Glutamatergic neuron (in vitro differentiated cells): ENCODE data around the gene C6orf141. TPM values are rescaled to one million over a fixed set of nuclear protein-coding genes. Genes with fewer than 3 reads are reported as not detected.

Experiments used
- DNase-seq: peaks from one replicate; pipeline ENCODE4 v3.0.0; 2022
- H3K27ac Mint-ChIP-seq: one replicate; pipeline ENCODE4 v1.8.0; 2020; ENCODE audit warnings: mild to moderate bottlenecking, mixed read lengths, inconsistent platforms; ENCODE audit not compliant: unreplicated experiment
- H3K27me3 Mint-ChIP-seq: one replicate; pipeline ENCODE4 v1.8.0; 2020; ENCODE audit warnings: mild to moderate bottlenecking, moderate library complexity, mixed read lengths, inconsistent platforms; ENCODE audit not compliant: unreplicated experiment
- H3K36me3 Mint-ChIP-seq: one replicate; pipeline ENCODE4 v1.8.0; 2020; ENCODE audit warnings: mild to moderate bottlenecking, mixed read lengths, inconsistent platforms; ENCODE audit not compliant: unreplicated experiment
- H3K4me1 Mint-ChIP-seq: one replicate; pipeline ENCODE4 v1.8.0; 2020; ENCODE audit warnings: mild to moderate bottlenecking, low read depth, mixed read lengths, inconsistent platforms; ENCODE audit not compliant: unreplicated experiment
- H3K4me3 Mint-ChIP-seq: one replicate; pipeline ENCODE4 v1.8.0; 2020; ENCODE audit warnings: mild to moderate bottlenecking, mixed read lengths, inconsistent platforms; ENCODE audit not compliant: unreplicated experiment
- H3K9me3 Mint-ChIP-seq: one replicate; pipeline ENCODE4 v1.8.0; 2020; ENCODE audit warnings: mild to moderate bottlenecking, moderate library complexity, mixed read lengths, inconsistent platforms; ENCODE audit not compliant: unreplicated experiment
- total RNA-seq: library from RNA; stranded (reverse); fragmentation: NEBNext Ultra II Directional; extraction: Animal tissue kit (Norgen Biotek cat#: 25700); gene quantifications from one replicate; pipeline ENCODE4 v1.2.1, GENCODE V29; 2021; ENCODE audit not compliant: unreplicated experiment
- TF ChIP-seq, protein P1 (sequence below): fragments of 200-600 bp; sonication (generic); IDR thresholded peaks from one replicate; pipeline ENCODE4 v1.5.0; 2021; ENCODE audit not compliant: partially characterized antibody, unreplicated experiment

C6orf141 gene
- total RNA-seq, 1 donor from 2014 or later, result not detected

DNA sequence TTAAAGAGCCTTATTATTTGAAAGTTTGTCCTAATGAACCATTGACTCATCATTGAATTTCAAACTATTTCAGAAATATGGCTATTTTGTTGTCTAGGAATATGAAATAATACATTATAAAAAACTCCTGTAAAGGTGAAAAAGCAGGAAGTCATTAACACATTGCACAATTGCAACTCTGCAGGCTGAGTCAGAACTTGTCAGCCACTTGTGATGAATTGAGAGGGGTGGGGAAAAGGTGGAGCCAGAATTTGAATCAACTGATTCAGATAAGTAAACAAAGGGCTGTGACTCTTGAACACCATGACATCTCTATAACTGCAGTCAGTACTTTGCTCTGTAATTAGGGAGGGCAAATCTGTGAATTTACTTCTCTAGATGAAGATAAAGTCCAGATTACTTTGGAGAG, 6.0 kb downstream of the C6orf141 start:
- H3K4me3 Mint-ChIP-seq, result no peak overlapping the region
- peaks cover 1% of the 10 kb centered on the region for H3K27me3 Mint-ChIP-seq
- no peaks in the 10 kb centered on the region for H3K36me3 Mint-ChIP-seq
- H3K27ac Mint-ChIP-seq, result no peak overlapping the region
- H3K4me1 Mint-ChIP-seq, result peaks cover 5% of the 10 kb centered on the region
- H3K9me3 Mint-ChIP-seq, result no peaks in the 10 kb centered on the region
- TF ChIP-seq, protein P1, sequence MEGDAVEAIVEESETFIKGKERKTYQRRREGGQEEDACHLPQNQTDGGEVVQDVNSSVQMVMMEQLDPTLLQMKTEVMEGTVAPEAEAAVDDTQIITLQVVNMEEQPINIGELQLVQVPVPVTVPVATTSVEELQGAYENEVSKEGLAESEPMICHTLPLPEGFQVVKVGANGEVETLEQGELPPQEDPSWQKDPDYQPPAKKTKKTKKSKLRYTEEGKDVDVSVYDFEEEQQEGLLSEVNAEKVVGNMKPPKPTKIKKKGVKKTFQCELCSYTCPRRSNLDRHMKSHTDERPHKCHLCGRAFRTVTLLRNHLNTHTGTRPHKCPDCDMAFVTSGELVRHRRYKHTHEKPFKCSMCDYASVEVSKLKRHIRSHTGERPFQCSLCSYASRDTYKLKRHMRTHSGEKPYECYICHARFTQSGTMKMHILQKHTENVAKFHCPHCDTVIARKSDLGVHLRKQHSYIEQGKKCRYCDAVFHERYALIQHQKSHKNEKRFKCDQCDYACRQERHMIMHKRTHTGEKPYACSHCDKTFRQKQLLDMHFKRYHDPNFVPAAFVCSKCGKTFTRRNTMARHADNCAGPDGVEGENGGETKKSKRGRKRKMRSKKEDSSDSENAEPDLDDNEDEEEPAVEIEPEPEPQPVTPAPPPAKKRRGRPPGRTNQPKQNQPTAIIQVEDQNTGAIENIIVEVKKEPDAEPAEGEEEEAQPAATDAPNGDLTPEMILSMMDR, result no peak
- DNase-seq, result no peak

DNA sequence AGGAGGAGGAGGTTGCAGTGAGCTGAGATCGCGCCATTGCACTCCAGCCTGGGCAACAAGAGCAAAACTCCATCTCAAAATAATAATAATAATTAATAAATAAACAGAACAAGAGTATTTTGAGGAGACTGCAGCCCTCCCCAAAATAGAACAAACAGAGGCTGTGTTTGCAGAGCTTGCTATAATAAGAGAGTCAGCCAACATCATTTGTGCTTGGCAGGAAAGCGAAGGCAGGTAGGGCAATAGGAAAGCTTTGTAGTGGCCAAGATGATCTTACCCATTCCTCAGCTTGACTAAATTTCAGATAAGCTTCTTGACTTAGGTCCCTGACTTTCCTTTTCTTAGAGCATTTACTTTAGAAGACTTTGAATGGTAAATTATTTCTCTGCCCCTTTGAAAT, 6.7 kb downstream of the C6orf141 start:
- Mint-ChIP-seq H3K9me3 (no peaks in the 10 kb centered on the region), H3K4me3 (no peak overlapping the region), H3K4me1 (no peaks in the 10 kb centered on the region), H3K36me3 (no peaks in the 10 kb centered on the region), H3K27ac (no peak overlapping the region), H3K27me3 (no peaks in the 10 kb centered on the region)
- TF ChIP-seq, protein P1, result no peak
- no peak for DNase-seq

DNA sequence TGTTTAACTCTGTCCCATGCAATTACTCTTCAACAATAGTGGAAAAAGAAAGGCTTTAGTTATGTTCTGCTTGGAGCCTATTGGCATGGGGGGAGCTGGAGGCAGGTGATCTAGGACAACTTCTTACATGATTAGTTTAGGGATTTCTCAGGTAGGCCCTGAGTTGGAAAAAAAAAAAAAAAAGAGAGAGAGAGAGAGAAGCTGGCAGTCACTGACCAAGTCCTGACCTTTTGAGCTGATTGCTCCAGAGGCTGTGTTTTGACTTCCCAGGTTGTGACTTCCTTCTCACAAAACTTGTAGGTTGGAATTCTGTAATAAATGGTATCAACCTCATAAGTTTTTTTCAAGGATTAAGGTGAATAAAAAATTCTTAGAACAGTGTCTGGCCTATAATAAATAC, 7.8 kb downstream of the C6orf141 start:
- no peak overlapping the region for H3K4me3 Mint-ChIP-seq
- no peaks in the 10 kb centered on the region for H3K9me3 Mint-ChIP-seq
- no peaks in the 10 kb centered on the region for H3K27me3 Mint-ChIP-seq
- TF ChIP-seq, protein P1, result no peak
- no peak for DNase-seq
- no peaks in the 10 kb centered on the region for H3K36me3 Mint-ChIP-seq
- H3K4me1 Mint-ChIP-seq, result no peaks in the 10 kb centered on the region
- H3K27ac Mint-ChIP-seq, result no peak overlapping the region

DNA sequence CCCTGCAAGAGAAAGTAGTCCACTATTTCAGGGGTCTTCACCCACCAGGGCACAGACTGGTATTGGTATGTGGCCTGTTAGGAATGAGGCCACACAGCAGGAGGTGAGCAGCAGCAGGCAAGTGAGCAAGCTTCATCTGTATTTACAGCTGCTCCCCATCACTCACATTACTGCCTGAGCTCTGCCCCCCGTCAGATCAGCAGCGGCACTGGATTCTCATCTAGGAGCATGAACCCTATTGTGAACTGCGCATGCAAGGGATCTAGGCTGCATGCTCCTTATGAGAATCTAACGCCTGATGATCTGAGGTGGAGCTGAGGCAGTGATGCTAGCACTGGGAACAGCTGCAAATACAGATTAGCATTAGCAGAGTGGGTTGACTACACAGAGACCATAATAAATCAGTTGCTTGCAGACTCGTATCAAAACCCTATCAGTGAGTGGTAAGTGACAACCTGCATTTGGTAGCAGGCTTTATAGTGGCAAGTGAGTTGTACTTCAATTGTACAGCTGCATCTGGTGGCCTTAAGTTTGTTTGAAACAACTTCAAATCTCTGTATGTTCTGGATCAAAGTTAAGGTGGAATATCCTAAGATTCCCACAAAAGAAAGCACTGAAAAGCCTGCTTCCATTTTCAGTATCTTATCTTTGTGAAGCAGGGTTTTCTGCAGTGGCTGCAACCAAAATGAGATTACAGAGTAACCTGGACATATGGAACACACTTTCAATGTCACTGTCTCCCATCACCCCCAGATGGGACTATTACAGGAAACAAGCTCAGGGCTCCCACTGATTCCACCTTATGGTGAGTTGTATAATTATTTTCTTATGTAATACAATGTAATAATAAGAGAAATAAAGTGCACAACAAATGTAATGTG, 12.8 kb downstream of the C6orf141 start:
- H3K9me3 Mint-ChIP-seq, result no peaks in the 10 kb centered on the region
- no peak overlapping the region for H3K4me3 Mint-ChIP-seq
- TF ChIP-seq, protein P1, result no peak
- H3K4me1 Mint-ChIP-seq, result no peaks in the 10 kb centered on the region
- no peak for DNase-seq
- no peaks in the 10 kb centered on the region for H3K36me3 Mint-ChIP-seq
- no peaks in the 10 kb centered on the region for H3K27me3 Mint-ChIP-seq
- H3K27ac Mint-ChIP-seq, result no peak overlapping the region

DNA sequence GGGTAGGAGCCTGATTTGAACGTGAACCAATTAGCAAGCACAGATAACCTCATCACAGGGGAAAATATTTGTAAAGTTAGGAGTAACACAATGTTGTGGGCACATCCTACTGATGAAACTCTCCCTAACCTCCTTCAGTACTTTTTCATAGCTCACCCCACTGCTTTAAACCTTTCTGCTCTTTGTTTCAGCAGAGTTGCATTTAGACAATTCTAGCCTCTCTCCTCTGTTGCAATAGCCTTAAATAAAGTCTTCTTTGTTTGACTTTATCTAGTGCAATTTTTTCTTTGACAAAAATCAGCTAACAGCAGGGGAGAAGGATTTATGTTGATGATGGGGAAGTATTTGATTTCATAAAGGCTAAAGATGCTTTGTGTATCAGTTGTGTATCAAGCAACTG, 14.1 kb downstream of the C6orf141 start:
- TF ChIP-seq, protein P1, result no peak
- no peaks in the 10 kb centered on the region for H3K9me3 Mint-ChIP-seq
- H3K36me3 Mint-ChIP-seq, result no peaks in the 10 kb centered on the region
- no peak for DNase-seq
- H3K4me3 Mint-ChIP-seq, result no peak overlapping the region
- no peaks in the 10 kb centered on the region for H3K4me1 Mint-ChIP-seq
- no peak overlapping the region for H3K27ac Mint-ChIP-seq
- no peaks in the 10 kb centered on the region for H3K27me3 Mint-ChIP-seq
